RPMI8226 (cell line): ENCODE results near the gene ACP1.

Experiments used
- DNase-seq: peaks from one replicate; pipeline ENCODE4 v3.0.0-alpha.2; 2015

The ACP1 gene

GRCh38 chr2:282371-283263, 17.9 kb downstream of the ACP1 start:
- no peak for DNase-seq

GRCh38 chr2:283996-284794, 19.4 kb downstream of the ACP1 start:
- no peak for DNase-seq

GRCh38 chr2:284896-285492, 20.2 kb downstream of the ACP1 start:
- DNase-seq, result no peak

- DNase-seq, result no peak
Observed at GRCh38 chr2:285531-285930, 20.8 kb downstream of the ACP1 start.

- DNase-seq, result no peak
Observed at GRCh38 chr2:286035-286434, 21.3 kb downstream of the ACP1 start.

GRCh38 chr2:286774-287392, 22.1 kb downstream of the ACP1 start:
- DNase-seq, result no peak

GRCh38 chr2:287471-287885, 22.7 kb downstream of the ACP1 start:
- DNase-seq, result no peak

GRCh38 chr2:287911-288757, 23.4 kb downstream of the ACP1 start, which contains the start of gene ALKAL2:
Gene ALKAL2 (minus strand): TSS chr2:288091. CDS start chr2:287835, 256 bp downstream.
- no peak for DNase-seq

GRCh38 chr2:288758-289361, 24.1 kb downstream of the ACP1 start:
- no peak for DNase-seq

- no peak for DNase-seq
Observed at GRCh38 chr2:289362-290089, 24.8 kb downstream of the ACP1 start.

- peak; percentile 65 for DNase-seq
Observed at GRCh38 chr2:290090-290722, 25.5 kb downstream of the ACP1 start.

GRCh38 chr2:295090-295489, 30.3 kb downstream of the ACP1 start:
- no peak for DNase-seq

GRCh38 chr2:296354-296753, 31.6 kb downstream of the ACP1 start:
- DNase-seq, result no peak

- DNase-seq, result no peak
Observed at GRCh38 chr2:305366-305765, 40.6 kb downstream of the ACP1 start.

- no peak for DNase-seq
Observed at GRCh38 chr2:309148-309953, 44.6 kb downstream of the ACP1 start.

GRCh38 chr2:309954-310510, 45.3 kb downstream of the ACP1 start:
- DNase-seq, result no peak

GRCh38 chr2:310994-311393, 46.2 kb downstream of the ACP1 start:
- no peak for DNase-seq

- no peak for DNase-seq
Observed at GRCh38 chr2:313991-314390, 49.2 kb downstream of the ACP1 start.
